HG03103 (cell line): ENCODE results near the gene JMJD1C.

Source experiments
- ATAC-seq: cut with Tn5 transposase; IDR thresholded peaks from one replicate; pipeline ENCODE4 v1.9.1; 2021; ENCODE audit warnings: low read depth; ENCODE audit not compliant: unreplicated experiment

The JMJD1C gene

DNA sequence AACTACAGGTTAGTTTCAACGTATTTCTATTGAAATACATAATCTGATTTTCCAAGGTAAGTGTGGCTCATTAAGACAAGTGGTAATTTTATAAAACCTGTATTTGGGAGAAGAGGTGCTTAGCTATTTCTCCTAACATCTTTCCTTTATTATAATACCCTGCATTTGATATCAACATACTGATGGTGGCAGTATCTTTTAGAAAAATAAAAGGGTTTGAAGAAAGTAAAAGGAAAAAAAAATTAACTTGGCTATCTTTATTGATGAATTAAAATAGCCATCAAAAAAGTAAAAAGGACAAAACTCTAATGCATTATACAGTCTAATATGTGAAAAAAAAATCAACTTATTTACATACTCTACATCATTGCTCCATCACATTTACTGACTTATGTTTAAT lies 264.7 kb downstream of the JMJD1C start:
- ATAC-seq, result no peak

DNA sequence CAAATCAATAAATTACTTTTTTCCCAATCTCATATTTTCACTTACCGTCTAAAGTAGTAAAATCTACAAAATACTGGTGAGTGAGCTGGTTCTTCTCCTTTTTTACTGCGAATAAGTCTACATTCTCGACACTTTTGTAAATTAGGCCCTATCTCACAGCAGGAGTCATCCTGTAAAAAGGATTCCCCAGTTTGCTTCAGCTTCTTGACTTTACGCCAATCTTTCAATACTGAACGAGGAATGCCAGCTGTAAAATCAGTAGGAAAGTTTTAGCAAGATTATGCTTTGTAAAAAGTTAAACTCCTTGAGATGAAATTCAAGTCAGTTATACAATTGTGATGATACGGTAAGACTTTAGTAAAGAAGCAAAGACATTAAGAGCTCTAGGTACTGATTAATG lies 265.3 kb downstream of the JMJD1C start:
- ATAC-seq, result no peak

DNA sequence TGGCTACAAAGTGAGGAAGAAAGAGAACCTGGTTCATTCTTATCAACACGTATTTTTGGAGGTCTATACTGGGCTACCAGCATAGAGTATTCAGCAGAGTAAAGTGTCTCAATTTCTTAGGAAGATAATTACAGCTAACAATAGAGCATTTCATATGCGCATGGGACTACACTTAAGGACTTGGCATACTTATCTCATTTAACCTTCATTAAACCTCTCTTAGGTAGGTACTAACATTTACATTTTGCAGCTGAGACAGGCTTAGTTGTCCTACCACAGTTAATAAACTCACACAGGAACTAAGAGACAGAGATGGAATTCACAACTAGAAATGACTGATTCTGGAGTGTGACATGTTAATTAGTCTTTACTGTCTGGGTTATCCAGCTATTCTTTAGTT lies 266.1 kb downstream of the JMJD1C start:
- ATAC-seq, result no peak

DNA sequence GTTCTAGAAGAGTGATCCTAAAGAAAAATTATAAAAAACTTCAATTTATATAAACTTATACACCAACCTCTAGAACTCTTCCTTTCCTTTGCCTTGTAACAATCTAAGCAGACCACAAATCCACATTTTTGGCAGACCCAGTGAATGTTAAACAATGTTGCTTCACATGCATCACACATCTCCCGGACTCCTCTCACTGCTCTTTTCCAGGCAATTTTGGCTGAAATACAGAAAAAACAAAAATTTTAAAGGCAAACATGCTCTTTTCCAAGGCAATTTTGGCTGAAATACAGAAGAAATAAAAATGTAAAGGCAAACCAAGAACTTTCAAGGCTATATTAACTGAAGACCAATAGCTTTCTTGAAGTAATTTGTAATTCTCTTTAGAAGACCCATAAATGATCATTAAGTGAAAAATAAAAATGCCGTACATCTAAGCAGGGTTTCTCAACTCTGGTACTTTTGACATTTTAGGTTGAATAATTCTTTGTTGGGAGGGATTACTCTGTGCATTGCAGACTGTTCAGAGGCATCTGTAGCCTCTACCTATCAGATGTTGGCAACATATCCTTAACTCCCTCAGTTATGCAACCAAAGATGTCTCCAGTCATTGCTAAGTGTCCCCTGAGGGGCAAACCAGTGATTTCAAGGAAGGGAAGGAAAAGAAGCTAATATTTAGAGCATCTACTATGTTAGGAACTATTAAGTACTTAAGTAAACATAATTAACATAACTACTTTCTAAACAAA lies 268.3 kb downstream of the JMJD1C start:
- ATAC-seq, result no peak

DNA sequence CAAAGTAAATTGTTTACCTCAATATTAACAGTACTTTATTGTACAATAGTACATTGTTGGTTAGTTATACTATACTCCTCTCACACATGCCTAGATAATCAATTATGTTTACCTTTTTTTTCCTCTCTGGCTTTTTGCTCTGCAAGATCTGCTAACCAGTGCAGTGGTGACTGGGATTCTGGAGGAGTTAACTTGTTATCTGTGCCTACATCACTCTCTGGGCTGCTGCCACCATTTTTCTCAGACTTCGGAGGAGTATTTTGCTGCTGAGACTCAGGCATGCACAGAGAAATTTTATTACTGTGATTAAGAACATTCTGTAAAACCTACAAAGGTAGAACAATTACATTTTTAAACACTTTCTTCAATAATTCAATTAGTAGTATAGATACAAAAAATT lies 273.0 kb downstream of the JMJD1C start:
- no peak for ATAC-seq

DNA sequence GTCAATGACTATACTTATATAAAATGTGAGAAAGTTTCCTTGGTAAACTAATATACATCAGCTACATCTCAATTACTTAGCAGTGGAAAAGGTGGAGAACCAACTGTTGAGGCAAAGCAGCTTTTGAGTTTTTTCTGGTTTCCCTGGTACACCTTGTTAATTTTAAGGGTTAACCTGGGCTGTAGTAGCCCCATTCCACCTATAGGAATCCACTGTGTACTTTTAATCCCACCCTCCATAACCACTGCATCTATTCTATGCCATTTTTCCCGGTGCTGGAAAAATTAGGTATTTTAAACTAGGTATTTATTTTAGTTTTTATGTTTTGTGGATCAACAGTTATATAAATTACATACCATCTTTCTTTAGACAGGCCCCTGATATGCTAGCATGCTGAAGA lies 290.2 kb downstream of the JMJD1C start:
- ATAC-seq, result no peak

DNA sequence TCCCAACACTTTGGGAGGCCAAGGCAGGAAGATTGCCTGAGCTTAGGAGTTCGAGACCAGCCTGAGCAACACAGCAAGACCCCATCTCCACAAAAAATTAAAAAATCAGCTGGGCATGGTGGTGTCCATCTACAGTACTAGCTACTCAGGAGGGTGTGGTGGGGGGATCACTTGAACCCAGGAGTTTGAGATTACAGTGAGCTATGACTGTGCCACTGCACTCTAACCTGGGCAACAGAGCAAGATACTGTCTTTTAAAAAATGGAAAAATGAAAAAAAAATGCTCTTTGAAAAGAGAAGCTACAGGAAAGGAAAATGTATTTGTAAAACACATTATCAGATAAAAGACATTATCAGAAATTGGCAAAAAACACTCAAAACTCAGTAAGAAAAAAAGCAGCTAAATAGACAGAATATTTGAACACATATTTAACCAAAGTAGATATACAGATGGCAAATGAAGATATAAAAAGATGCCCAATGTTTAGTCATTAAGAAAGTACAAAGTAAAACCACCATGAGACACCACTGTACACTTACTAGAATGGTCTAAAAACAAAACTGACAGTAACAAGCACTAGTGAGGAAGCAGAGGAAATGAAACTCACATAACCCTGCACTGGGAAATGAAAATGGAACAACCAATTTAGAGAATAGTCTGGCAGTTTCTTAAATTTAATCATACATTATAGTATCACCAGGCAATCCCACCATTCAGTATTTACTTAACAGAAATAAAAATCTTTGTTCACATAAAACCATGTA lies 292.1 kb downstream of the JMJD1C start:
- peak; percentile 96 for ATAC-seq

DNA sequence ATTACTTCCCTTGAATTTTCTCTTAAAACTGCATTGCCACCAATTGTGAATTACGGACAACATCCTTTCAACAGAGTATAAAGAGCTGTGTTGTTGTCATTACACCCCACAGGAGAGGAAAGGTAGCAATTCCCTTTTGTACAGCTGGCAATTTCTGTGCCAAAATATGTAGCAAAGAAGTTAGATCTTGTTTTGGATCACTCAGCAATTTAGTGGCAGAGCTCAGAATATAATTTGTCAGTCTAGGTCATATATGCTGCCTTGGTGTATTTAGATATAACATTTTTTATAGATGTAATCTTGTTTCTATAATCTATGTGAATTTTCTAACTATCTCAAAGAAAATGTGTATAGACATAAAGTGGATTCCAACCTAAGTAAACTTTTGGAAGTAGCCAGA lies 293.9 kb downstream of the JMJD1C start:
- ATAC-seq, result no peak

DNA sequence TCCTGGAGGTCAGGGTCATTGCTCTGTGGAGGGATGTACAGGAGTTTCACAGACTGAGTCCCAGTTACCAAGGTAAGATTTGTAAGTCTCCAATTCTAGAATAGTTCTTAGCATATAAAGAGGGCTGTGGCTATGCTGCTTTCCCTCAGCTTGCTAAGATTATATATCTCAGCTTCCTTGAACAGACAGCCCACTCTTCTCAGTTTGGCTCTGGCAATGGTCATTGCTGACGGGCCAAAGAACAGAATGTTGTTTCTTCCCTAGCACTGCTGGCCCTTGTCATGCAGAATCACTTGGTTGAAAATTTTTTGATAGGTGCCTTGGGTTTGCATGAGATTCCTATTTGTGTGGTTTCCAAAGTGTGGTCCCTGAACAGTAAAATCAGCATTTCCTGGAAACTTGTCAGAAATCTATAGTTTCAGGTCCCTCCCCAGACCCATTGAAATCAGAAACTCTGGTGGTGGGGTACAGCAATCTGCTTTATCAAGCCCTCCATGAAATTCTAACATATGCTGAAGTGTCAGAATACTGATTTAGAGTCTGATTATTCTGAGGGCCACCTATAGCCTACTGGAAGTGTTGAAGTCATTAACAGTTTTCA lies 294.4 kb downstream of the JMJD1C start:
- no peak for ATAC-seq

DNA sequence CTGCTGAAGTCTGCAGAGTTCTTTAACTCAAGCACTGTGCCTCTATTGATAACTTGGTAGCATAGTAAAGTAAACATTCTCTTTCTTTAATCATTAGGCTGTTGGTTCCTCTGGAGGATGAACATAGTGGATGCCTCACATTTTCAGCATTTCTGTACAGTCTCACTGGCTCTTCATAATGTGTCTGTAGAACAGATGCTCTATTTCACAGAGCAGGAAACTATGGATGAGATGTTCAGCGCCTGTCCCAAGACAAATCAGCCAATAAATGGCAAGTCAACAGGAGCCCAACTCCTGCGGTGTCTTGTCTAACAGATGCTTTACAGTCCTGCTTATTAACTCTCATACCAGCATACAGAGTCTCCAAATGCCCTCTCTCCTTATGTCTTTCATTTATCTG lies 296.2 kb downstream of the JMJD1C start:
- ATAC-seq, result no peak

DNA sequence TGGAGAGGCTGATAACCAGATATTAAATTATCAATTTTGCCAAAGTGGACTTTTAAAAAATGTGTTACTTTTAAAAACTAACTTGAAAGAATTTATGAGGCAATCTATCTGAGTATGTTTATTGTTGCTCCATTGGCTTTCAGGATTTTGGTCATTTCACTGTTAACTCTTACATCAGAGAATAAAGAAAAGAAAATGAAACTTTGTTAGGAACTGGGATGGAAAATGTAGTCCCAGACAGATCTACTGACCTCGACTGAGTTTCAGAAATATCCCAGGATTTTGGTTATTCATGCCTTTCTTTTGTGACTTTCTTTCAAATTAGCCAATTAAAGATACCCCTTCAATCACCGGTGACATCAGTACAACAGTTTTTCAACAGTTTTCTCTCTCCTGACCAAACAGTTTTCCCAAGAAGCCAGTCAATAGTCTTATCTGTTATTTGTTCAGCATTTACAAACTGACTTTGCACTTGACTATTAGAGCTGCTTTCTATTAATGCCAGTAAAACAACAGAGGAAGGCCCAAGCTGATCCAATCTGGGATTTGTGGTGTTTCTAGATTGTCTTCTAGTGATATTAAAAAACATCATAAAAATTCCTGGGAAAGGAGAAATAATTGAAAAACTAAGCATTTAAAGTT lies 296.8 kb downstream of the JMJD1C start:
- no peak for ATAC-seq

DNA sequence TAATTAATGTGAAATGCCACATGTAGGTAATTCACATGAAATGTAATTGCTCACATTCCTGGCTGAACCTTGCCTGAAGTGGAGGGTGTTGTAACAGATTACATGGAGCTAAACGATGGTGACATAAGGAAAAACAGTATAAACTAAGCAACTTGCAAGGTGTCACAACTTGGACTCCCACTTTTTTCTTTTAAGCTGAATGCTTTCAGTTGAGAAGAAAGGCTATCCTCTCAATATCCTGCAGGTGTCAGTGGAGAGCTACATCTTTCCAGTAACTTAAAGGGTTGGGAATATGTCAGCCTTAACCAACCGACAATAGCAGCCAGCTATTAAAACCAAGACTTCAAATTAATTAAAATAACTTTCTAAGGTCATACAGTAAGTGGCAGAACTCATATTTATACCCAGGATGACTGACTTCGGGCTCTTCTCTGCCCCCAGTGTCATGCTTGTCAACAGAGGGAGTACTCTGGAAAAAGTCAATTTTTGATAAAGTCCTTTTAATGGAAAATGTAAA lies 299.0 kb downstream of the JMJD1C start:
- ATAC-seq, result no peak

DNA sequence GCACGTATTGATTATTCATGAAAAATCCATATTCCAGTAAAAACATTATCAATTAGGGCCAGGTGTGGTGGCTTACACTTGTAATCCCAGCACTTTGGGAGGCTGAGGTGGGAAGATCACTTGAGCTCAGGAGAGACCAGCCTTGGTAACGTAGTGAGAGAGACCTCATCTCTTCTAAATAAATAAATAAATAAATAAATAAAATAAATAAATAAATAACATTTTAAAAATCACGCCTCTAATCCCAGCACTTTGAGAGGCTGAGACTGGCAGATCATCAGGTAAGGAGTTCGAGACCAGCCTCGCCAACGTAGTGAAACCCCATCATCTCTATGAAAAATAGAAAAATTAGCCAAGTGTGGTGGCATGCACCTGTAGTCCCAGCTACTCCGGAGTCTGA lies 300.5 kb downstream of the JMJD1C start:
- ATAC-seq, result no peak

DNA sequence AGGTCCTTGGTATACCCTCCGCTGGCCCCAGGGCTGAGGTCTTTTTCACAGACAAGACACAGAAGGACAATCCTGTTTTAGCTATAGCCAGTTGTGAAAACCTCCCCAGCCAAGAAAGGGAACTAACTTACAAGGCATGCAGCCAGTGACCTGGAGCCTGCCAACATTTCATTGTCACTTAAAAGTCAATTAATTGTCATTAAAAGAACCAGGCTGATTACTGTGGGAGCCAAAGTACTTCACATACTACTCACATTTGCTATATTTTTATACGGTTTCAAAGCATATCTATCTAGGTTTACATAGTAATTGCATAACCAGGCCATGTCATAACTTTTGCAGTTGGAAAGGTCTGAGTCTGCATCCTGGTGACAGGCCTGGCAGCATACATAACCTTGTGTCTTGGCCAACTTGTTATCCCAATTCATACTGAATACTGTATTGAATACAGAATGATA lies 301.6 kb downstream of the JMJD1C start:
- ATAC-seq, result no peak

DNA sequence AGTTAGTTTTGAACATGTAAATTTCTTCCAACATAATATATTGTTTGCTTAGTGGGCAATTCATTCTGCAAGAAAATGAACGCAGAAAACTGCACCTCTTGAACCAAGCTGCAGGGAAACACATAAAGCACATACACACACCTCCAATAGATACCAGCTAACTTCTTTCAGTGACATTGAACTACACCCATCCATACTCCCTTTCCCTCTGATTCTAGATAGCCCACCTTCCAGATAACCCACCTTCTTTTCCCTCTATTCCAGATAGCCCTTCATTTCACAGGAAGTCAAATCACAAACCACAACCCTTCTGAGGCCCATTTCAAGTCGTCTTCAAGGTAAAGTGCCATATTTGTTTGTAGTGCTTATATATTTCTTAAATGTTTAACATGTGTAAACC lies 304.2 kb downstream of the JMJD1C start:
- no peak for ATAC-seq

DNA sequence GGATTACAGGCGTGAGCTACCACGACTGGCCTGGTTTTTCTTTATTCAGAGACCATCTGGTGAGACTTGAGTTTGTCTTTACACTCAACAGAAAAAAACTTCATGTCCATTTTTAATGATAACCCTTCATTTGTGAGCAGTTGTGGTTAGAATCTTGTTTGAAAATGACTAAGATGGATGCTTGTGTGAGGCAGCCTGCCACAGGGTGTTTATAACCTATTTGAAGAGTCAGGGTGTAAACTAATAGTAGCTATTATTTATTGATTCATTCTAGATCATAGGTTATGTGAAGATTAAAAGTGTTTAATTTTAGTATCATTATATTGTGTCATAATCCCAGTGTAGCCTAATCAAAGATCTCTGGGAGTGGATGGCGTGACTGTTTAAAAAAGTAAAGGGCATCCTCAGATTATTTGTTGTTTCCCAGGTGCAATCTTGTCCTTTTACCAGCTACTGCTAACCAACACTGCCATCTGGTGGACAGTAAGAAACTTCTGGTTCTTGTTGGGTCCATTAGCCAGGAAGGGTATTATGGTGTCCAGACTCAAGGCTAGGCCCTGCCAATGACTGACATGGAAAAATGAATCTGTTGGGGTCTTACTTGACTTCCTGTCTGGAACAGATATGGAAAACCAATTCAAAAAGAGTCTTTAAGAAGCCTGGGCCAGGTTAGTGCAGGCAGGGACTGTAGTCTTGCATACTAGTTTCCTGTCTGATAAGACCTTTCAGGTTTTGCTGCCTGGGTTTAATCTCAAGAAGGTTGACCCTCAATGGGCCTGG lies 307.7 kb downstream of the JMJD1C start:
- peak; percentile 66 for ATAC-seq

DNA sequence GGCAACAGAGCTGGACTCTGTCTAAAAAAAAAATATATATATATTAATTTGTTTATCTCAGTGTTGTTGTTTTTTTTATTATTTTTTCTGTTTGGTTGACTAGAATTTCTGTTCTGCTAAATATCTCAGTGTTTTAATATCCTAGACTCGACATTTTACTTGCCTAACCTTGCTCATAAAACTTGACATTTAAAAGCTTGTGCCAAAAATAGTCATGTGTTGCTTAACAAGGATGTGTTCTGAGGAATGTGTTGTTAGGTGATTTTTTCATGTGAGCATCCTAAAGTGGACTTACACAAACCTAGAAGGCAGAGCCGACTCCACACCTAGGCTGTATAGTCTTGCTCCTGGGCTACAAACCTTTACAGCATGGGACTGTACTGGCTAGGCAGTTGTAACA lies 309.5 kb downstream of the JMJD1C start:
- ATAC-seq, result no peak

DNA sequence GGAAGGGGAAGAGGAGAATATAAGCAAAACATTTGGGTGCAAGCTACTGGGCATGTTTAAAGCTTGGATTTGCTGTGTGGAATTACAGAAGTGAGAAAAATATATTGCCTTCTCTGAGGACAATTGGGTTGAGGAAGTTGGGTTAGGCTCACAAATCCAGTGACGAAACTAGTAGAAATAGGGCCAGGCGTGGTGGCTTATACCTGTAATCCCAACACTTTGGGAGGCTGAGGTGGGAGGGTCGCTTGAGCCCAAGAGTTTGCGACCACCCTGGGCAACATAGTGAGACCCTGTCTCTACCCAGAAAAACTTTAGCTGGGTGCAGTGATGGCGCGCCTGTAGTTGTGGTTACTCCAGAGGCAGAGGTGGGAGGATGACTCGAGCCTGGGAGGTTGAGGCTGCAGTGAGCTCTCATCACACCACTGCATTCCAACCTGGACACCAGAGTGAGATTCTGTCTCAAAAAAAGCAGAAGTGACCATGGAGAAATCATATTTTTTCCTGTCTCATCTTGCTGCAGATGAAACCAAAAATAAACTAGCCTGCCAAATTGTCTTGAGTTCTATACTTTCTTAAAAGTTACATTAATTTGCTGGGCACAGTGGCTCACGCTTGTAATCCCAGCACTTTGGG lies 310.3 kb downstream of the JMJD1C start:
- no peak for ATAC-seq

DNA sequence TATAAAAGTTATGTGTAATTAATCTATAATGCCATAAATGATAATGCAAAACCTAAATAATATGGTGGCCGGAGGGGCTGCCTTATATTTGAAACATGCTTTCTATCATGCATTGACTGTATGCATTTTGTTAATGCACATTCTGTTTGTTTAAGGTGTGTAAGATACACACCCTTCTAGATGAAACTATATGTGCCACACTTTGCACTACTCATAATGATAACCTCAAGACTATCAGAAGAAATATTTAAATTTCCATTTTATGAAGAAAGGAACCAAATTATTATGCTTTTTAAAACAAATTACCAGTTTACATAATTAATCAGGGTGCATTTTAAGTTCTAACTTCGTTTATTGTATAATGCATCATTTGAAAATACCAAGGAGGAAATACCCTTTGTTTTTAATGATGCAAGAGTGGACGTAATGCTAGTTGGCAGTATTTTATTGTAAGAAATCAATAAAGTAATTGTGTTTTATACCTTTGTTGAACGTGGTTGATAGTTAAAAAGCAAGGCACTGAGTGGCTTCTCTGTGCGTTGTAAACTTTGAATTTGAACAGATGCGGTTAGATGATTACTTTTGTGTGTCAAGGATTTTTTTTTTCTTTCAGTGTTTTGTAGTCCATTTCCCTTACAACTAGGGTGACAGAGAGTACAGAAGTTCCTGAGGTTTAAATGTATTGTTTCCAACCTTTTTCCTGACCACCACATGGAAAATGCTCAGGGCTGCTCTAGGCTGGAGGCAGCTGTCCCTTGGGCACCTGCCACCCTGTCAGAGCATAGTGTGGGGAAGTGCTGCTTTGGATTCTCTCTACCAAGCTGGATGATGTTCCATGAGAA lies 311.0 kb downstream of the JMJD1C start:
- ATAC-seq, result no peak
